Subcutaneous adipose tissue (tissue), 4 donors: ENCODE measurements around the gene MYH16. TPM values are rescaled to one million over a fixed set of nuclear protein-coding genes. Genes with fewer than 3 reads are reported as not detected.

ENCODE experiments used
- CTCF ChIP-seq: fragments of 450-650 bp; IDR thresholded peaks from one replicate; pipeline ENCODE4 v1.5.1; 2016; ENCODE audit warnings: low read depth, mild to moderate bottlenecking, control low read depth, antibody characterized with exemption, moderate library complexity
- total RNA-seq, 4 donors: library from RNA; depleted of rRNA; stranded (reverse); fragments of >200 nt; gene quantifications; one replicate each; pipeline ENCODE4 v1.1.0, GENCODE V29; 2016

MYH16 gene
- total RNA-seq, 4 donors from 2014 or later, result not detected

DNA sequence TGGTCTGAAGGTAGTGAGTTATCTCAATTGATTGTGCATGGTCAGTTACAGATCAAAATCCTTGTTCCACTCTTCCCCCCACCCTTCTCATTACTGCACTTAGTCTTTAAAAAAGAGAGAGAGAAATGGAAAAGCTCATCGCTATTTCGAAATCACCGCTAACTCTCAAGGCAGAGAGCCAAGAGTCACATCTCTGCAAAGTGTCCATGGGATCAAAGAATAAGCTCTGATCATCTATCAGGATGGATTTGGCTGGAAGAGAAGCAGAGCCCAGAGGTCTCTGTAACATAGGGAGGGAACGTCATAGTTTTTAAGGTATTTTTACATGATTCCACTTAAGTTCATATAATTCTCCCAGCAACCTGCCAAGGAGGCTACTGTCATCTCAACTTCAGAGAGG lies 30.0 kb upstream of the MYH16 start:
- TF ChIP-seq CTCF, result no peak

GRCh38 chr7:99243751-99244337 lies 28.8 kb upstream of the MYH16 start:
- no peak for TF ChIP-seq CTCF

- TF ChIP-seq CTCF, result no peak
Measured at GRCh38 chr7:99244939-99245338, 27.7 kb upstream of the MYH16 start.

- TF ChIP-seq CTCF, result no peak
Measured at GRCh38 chr7:99248391-99249095, 24.1 kb upstream of the MYH16 start.

- TF ChIP-seq CTCF, result no peak
Measured at GRCh38 chr7:99249985-99250575, 22.6 kb upstream of the MYH16 start.

- no peak for TF ChIP-seq CTCF
Measured at GRCh38 chr7:99252166-99252895, 20.3 kb upstream of the MYH16 start.

GRCh38 chr7:99253369-99253768 lies 19.3 kb upstream of the MYH16 start:
- TF ChIP-seq CTCF, result no peak
